Esophagus muscularis mucosa (tissue), 4 donors: Measurements from ENCODE around the gene MAP3K6. TPM values are rescaled to one million over a fixed set of nuclear protein-coding genes. Genes with fewer than 3 reads are reported as not detected.
"Not testable (repeated sequence)": the region's sequence is repeated elsewhere in the genome, so short reads cannot be mapped to it uniquely, and the experiment has no call there.

Source experiments
- DNase-seq: peaks from one replicate; pipeline ENCODE4 v3.0.0-alpha.2; 2017; ENCODE audit errors: extremely low spot score
- H3K27ac ChIP-seq, 4 donors: fragments of 200-600 bp; sonication (generic); replicated peaks in 1 of 4; 1 replicate in 3 of 4; 2 replicates in 1 of 4; pipeline ENCODE4 v1.5.1; 2016 to 2019; ENCODE audit warnings: mild to moderate bottlenecking in 1 of 4
- H3K27me3 ChIP-seq, 4 donors: fragments of 200-600 bp; sonication (generic); one replicate each; pipeline versions ENCODE4 v1.5.1 to v1.6.0; 2016 to 2019
- H3K36me3 ChIP-seq, 4 donors: fragments of 200-600 bp; sonication (generic); one replicate each; pipeline ENCODE4 v1.5.1; 2016 to 2019
- H3K4me1 ChIP-seq, 4 donors: fragments of 200-600 bp; sonication (generic); one replicate each; pipeline ENCODE4 v1.5.1; 2016 to 2019
- H3K4me3 ChIP-seq, 4 donors: fragments of 200-600 bp; sonication (generic); 1 replicate in 2 of 4; 2 replicates in 2 of 4; pipeline ENCODE4 v1.5.1; 2016 to 2019; ENCODE audit warnings: mild to moderate bottlenecking in 4 of 4, moderate library complexity in 1 of 4
- H3K9me3 ChIP-seq, 4 donors: fragments of 200-600 bp; sonication (generic); 1 replicate in 3 of 4; 2 replicates in 1 of 4; pipeline ENCODE4 v1.5.1; 2016 to 2019
- CTCF ChIP-seq, 3 experiments: fragments of 200-600 bp in 2 of 3; fragments of 450-650 bp in 1 of 3; sonication (generic) in 2 of 3; IDR thresholded peaks; one replicate each; pipeline ENCODE4 v1.5.1; 2017 to 2019; ENCODE audit warnings: antibody characterized with exemption in 3 of 3, mild to moderate bottlenecking in 2 of 3, moderate library complexity in 1 of 3
- EP300 ChIP-seq: sonication (generic); formaldehyde crosslinking; IDR thresholded peaks from one replicate; pipeline ENCODE4 v1.6.1; 2017; ENCODE audit warnings: antibody characterized with exemption
- POLR2A ChIP-seq: fragments of 450-650 bp; IDR thresholded peaks from one replicate; pipeline ENCODE4 v1.6.1; 2017; ENCODE audit warnings: antibody characterized with exemption, moderate library complexity, mild to moderate bottlenecking, low read depth
- POLR2AphosphoS5 ChIP-seq, 2 donors: sonication (generic); formaldehyde crosslinking; IDR thresholded peaks; one replicate each; pipeline ENCODE4 v1.6.1; 2017; ENCODE audit warnings: antibody characterized with exemption in 2 of 2
- WGBS: methylation state at CpG from one replicate; pipeline ENCODE4 v1.1.5; 2018; 5-methylcytosine and 5-hydroxymethylcytosine counted together
- intact Hi-C: fragments of 100-400 bp; cut with DNase I; formaldehyde crosslinking; loops from one replicate; pipeline ENCODE4 v1.15.1; 2023
- total RNA-seq, 4 donors: library from RNA; depleted of rRNA; stranded (reverse); fragments of >200 nt; gene quantifications; one replicate each; pipeline versions ENCODE4 v1.1.0 to v1.2.1, GENCODE V29; 2016

The MAP3K6 gene
- total RNA-seq, 4 donors from 2014 or later, result 29.7 to 80.1 (median 55.4) TPM

- DNase-seq, H3K9me3 ChIP-seq, H3K4me3 ChIP-seq, intact Hi-C loops, H3K27me3 ChIP-seq: not testable (repeated sequence)
- Histone ChIP-seq H3K27ac (peak overlapping the region; percentile 73 to 79 (median 76)), H3K36me3 (peaks cover 25 to 50% (median 47%) of the 10 kb centered on the region in 4 donors), H3K4me1 (peaks cover 60 to 66% (median 62%) of the 10 kb centered on the region in 4 donors)
- peak; percentile 14 to 26 (median 16) for TF ChIP-seq CTCF (IDR thresholded peaks at IDR 0.05)
- WGBS, result 52% methylated on average over 6 of the region's 18 CpGs
These were observed 39.0 kb upstream of the MAP3K6 start for GRCh38 chr1:27405598-27406361.

GRCh38 chr1:27405074-27405473 lies 38.3 kb upstream of the MAP3K6 start:
- Histone ChIP-seq H3K27ac (peak overlapping the region; percentile 73 to 79 (median 76)), H3K27me3 (no peaks in the 10 kb centered on the region), H3K4me1 (peaks cover 64 to 73% (median 68%) of the 10 kb centered on the region in 4 donors), H3K36me3 (peaks cover 18 to 43% (median 40%) of the 10 kb centered on the region in 4 donors), H3K4me3 (no peak overlapping the region), H3K9me3 (no peaks in the 10 kb centered on the region)
- intact Hi-C loops, result no loop called here
- DNase-seq, result no peak
- TF ChIP-seq EP300 (no peak), POLR2AphosphoS5 (IDR thresholded peaks at IDR 0.05) (peak in 1 of 2 donors; percentile 23)
- 56% methylated on average over 13 of the region's 13 CpGs for WGBS

GRCh38 chr1:27403931-27404330 lies 37.2 kb upstream of the MAP3K6 start:
- Histone ChIP-seq H3K9me3 (no peaks in the 10 kb centered on the region), H3K27me3 (no peaks in the 10 kb centered on the region), H3K27ac (peak overlapping the region; percentile 73 to 79 (median 76)), H3K4me3 (peak overlapping the region in 1 of 4 donors; percentile 7), H3K4me1 (peaks cover 73 to 84% (median 79%) of the 10 kb centered on the region in 4 donors), H3K36me3 (peaks cover 9 to 31% (median 29%) of the 10 kb centered on the region in 4 donors)
- intact Hi-C loops, result loop anchor here (5.0 kb wide), 1 partner anchor 203 kb away; no protein-coding TSS in a partner anchor
- no peak for DNase-seq
- no peak for TF ChIP-seq POLR2AphosphoS5 (IDR thresholded peaks at IDR 0.05)
- no peak for TF ChIP-seq CTCF (IDR thresholded peaks at IDR 0.05)
- TF ChIP-seq EP300, result no peak
- no peak for TF ChIP-seq POLR2A

GRCh38 chr1:27403065-27403726 lies 36.4 kb upstream of the MAP3K6 start:
- 27% methylated on average over 18 of the region's 24 CpGs for WGBS
- intact Hi-C loops, result loop anchor here (5.0 kb wide), 1 partner anchor 204 kb away; no protein-coding TSS in a partner anchor
- no peak for TF ChIP-seq EP300
- TF ChIP-seq POLR2A, result no peak
- TF ChIP-seq CTCF (IDR thresholded peaks at IDR 0.05), result peak in 1 of 3 experiments; percentile 17
- TF ChIP-seq POLR2AphosphoS5 (IDR thresholded peaks at IDR 0.05), result peak; percentile 36 to 37
- peaks cover 8 to 24% (median 21%) of the 10 kb centered on the region in 4 donors for H3K36me3 ChIP-seq
- H3K4me1 ChIP-seq, result peaks cover 78 to 88% (median 82%) of the 10 kb centered on the region in 4 donors
- no peaks in the 10 kb centered on the region for H3K9me3 ChIP-seq
- no peaks in the 10 kb centered on the region for H3K27me3 ChIP-seq
- peak overlapping the region; percentile 73 to 79 (median 76) for H3K27ac ChIP-seq
- DNase-seq, result peak; percentile 95
- H3K4me3 ChIP-seq, result peak overlapping the region in 3 of 4 donors; percentile 7 to 41 (median 9)

GRCh38 chr1:27402349-27402754 lies 35.6 kb upstream of the MAP3K6 start:
- Histone ChIP-seq H3K27ac (peak overlapping the region; percentile 73 to 79 (median 76)), H3K4me1 (peaks cover 82 to 87% (median 84%) of the 10 kb centered on the region in 4 donors), H3K36me3 (peaks cover 0 to 15% (median 13%) of the 10 kb centered on the region in 4 donors), H3K27me3 (no peaks in the 10 kb centered on the region), H3K4me3 (no peak overlapping the region), H3K9me3 (no peaks in the 10 kb centered on the region)
- peak; percentile 95 for DNase-seq
- 29% methylated on average over 8 of the region's 8 CpGs for WGBS
- intact Hi-C loops, result loop anchor here (5.0 kb wide), 1 partner anchor 205 kb away; no protein-coding TSS in a partner anchor
- TF ChIP-seq POLR2A, result no peak
- peak; percentile 67 to 78 for TF ChIP-seq POLR2AphosphoS5 (IDR thresholded peaks at IDR 0.05)
- peak; percentile 71 to 82 (median 73) for TF ChIP-seq CTCF (IDR thresholded peaks at IDR 0.05)
- TF ChIP-seq EP300, result no peak
